ENCODE measurements around the gene PRDM1.

- TF ChIP-seq HCFC1 (IDR thresholded peaks at IDR 0.05; ENCODE audit: low read depth, low read length) (no peak), CREB1 (IDR thresholded peaks at IDR 0.05) (no peak), CREB1 (CRISPR knock-in tag; IDR thresholded peaks at IDR 0.05) (no peak), HDAC1 (CRISPR knock-in tag; IDR thresholded peaks at IDR 0.05) (no peak), ZFY (CRISPR knock-in tag; IDR thresholded peaks at IDR 0.05) (no peak)
Measured at GRCh38 chr6:106108129-106108528, 22.0 kb downstream of the PRDM1 start.
